Measurements from ENCODE around the gene AKR1A1.
A peak's percentile ranks its signal among the peaks of the same experiment; 100 is the strongest.
"Not testable (repeated sequence)": the region's sequence is repeated elsewhere in the genome, so short reads cannot be mapped to it uniquely, and the experiment has no call there.

AKR1A1 gene

GRCh38 chr1:45550401-45551351 lies at the start of gene AKR1A1:
TSS of gene AKR1A1 (plus strand) at chr1:45550826. CDS start at chr1:45561795, 10,969 bp downstream.
- DNase-seq (ENCODE audit: low read depth, low spot score): no peak
- peak within 1 kb of the TSS; percentile 78 for H3K27ac ChIP-seq

- no peak overlapping the region for H3K27ac ChIP-seq
- no peak for DNase-seq (ENCODE audit: low read depth, low spot score)
Observed at GRCh38 chr1:45501505-45501859, 49.1 kb upstream of the AKR1A1 start.

GRCh38 chr1:45503462-45504360 lies 46.9 kb upstream of the AKR1A1 start:
- no peak overlapping the region for H3K27ac ChIP-seq
- no peak for DNase-seq (ENCODE audit: low read depth, low spot score)

- H3K27ac ChIP-seq: no peak overlapping the region
- no peak for DNase-seq (ENCODE audit: low read depth, low spot score)
Observed at GRCh38 chr1:45507195-45507594, 43.4 kb upstream of the AKR1A1 start.

- no peak overlapping the region for H3K27ac ChIP-seq
- DNase-seq (ENCODE audit: low read depth, low spot score): no peak
Observed at GRCh38 chr1:45507893-45508292, 42.7 kb upstream of the AKR1A1 start.

GRCh38 chr1:45508295-45509151 lies 42.1 kb upstream of the AKR1A1 start:
- no peak for DNase-seq (ENCODE audit: low read depth, low spot score)
- H3K27ac ChIP-seq: no peak overlapping the region

- no peak for DNase-seq (ENCODE audit: low read depth, low spot score)
- no peak overlapping the region for H3K27ac ChIP-seq
Observed at GRCh38 chr1:45510036-45510971, 40.3 kb upstream of the AKR1A1 start.

DNA sequence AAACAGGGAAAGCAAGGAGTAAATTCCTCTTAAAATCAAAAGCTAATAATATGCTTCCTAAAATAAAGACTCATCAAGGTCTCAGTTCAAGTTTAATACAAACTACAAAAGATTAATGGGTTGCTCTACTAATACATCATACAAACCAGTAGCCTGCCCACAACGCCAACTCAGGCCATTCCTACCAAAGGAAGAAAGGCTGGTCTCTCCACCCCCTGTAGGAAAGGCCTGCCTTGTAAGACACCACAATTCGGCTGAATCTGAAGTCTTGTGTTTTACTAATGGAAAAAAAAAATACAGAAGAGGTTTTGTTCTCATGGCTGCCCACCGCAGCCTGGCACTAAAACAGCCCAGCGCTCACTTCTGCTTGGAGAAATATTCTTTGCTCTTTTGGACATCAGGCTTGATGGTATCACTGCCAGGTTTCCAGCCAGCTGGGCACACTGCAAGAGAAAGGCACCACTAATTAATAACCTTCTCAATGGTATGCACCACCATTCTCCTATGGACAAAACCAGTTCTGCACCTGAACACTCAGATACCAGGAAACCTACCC lies 39.6 kb upstream of the AKR1A1 start:
- DNase-seq (ENCODE audit: low read depth, low spot score): no peak
- no peak overlapping the region for H3K27ac ChIP-seq

- H3K27ac ChIP-seq: peak overlapping the region; percentile 59
- DNase-seq (ENCODE audit: low read depth, low spot score): no peak
Observed at GRCh38 chr1:45512641-45513054, 38.0 kb upstream of the AKR1A1 start.

DNA sequence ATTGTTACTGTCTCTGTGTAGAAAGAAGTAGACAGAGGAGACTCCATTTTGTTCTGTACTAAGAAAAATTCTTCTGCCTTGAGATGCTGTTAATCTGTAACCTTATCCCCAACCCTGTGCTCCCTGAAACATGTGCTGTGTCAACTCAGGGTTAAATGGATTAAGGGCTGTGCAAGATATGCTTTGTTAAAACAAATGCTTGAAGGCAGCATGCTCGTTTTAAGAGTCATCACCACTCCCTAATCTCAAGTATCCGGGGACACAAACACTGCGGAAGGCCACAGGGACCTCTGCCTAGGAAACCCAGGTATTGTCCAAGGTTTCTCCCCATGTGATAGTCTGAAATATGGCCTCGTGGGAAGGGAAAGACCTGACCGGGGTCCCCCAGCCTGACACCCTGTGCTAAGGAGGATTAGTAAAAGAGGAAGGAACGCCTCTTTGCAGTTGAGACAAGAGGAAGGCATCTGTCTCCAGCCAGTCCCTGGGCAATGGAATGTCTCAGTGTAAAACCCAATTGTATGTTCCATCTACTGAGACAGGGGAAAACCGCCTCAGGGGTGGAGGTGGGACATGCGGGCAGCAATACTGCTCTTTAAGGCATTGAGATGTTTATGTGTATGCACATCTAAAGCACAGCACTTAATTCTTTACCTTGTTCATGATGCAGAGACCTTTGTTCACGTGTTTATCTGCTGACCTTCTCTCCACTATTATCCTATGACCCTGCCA lies 36.9 kb upstream of the AKR1A1 start:
- DNase-seq (ENCODE audit: low read depth, low spot score): not testable (repeated sequence)
- peak overlapping the region; percentile 59 for H3K27ac ChIP-seq

- H3K27ac ChIP-seq: peak overlapping the region; percentile 59
- DNase-seq (ENCODE audit: low read depth, low spot score): no peak
Observed at GRCh38 chr1:45516036-45516435, 34.6 kb upstream of the AKR1A1 start.

DNA sequence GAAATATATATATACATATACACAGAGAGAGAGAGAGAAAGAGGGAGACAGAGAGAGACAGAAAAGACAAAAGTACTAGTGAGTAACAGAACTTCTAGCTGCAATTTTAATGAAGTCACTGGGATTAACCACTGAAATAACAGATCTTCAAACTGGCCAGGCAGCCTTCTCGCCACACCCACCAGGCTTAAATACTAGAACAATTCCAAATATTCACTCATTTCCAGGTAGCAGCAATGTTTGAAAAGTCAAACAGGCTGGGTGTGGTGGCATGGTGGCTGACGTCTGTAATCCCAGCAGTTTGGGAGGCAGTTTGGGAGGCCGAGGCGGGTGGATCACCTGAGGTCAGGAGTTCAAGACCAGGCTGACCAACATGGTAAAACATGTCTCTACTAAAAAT lies 34.2 kb upstream of the AKR1A1 start:
- H3K27ac ChIP-seq: peak overlapping the region; percentile 59

DNA sequence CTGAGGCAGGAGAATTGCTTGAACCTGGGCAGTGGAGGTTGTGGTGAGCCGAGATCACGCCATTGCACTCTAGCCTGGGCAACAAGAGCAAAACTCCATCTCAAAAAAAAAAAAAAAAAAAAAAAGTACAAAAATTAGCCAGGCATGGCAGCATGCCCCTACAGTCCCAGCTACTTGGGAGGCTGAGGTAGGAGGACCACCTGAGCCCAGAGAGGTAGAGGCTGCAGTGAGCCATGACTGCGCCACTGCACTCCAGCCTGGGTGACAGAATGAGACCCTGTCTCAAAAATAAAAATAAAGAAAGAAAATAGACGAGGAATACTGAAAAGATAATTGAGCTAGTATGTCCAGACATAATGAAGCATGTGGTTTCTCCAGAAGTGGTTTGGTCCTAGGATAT lies 32.3 kb upstream of the AKR1A1 start:
- not testable (repeated sequence) for H3K27ac ChIP-seq; DNase-seq (ENCODE audit: low read depth, low spot score)

More for the DNA sequence above, 34.2 kb upstream of the AKR1A1 start:
- DNase-seq (ENCODE audit: low read depth, low spot score): no peak

DNA sequence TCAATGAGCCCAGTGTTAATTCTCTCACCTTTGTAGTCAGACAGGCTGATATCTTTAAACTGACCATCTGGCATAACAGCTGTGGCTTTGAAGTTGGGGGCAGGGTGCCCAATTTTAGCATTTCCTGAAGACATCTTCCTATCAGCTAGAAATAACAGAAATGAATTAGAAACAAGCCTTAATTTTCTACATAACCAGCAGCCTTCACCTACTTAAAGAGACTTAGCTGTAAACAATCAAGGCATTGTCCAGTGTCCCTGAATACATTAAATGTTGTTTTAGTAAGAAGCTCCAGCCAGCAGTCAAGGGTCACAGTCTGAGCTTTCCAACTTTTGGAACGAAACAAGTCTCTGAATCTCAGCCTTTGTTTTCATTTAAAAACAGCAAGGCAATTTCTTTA lies 31.7 kb upstream of the AKR1A1 start:
- no peak for DNase-seq (ENCODE audit: low read depth, low spot score)
- no peak overlapping the region for H3K27ac ChIP-seq

GRCh38 chr1:45519774-45520173 lies 30.9 kb upstream of the AKR1A1 start:
- H3K27ac ChIP-seq; DNase-seq (ENCODE audit: low read depth, low spot score): not testable (repeated sequence)

DNA sequence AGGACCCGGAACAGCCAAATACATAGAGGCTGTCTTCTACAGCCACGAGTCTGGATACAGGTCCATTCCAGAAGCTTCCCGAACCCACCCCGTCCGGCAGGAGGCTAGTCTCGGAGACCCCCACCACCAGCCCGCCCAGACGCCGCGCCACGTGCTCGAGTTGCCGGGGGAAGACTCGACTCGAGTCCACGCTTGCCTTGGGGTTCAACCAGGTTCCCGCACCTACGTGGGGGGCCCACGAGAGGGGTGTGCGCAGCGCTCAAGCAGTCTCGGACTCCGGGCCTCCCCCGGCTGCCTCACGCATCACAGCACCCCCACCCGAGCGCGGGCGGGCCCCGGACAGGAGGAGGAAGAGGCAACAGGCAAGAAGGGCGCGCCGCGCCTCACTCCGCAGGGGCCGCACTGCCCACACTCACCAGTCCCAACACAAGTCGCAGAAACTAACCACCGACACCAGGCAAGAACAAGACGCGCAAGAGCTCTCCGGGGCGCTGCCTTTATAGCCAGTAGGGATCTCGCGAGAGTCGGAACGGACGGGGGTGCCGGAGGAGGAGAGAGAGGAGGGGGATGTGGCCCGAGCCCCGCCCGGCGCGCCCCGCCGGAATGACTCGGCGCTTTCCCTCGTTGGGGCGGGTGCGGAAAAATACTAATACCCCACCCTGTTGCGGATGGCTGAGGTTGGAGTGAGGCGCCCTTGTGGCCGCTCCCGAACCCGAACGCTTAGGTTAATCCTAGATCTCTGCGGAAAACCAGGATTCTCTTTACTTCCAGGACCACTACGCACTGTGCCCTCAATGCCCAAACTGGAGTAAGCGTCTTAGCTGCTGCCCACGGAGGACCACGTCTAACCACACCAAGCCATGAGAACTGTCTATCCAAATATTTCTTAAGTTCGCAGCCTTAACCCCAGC lies 29.0 kb upstream of the AKR1A1 start, which contains the start of gene PRDX1:
PRDX1 (minus strand) TSS at position 472 of the 911 bp plus-strand sequence. CDS start 2,841 bp downstream, outside the sequence.
- H3K27ac ChIP-seq: peak within 1 kb of the TSS; percentile 82
- peak; percentile 73 for DNase-seq (ENCODE audit: low read depth, low spot score)
